Effector memory CD8-positive, alpha-beta T cell (primary cell): Measurements from ENCODE around the gene ZNF550.

Experiments used
- ATAC-seq: fragments of 150-1000 bp; cut with Tn5 transposase; replicated peaks from 2 replicates; pipeline ENCODE4 v1.10.0; 2021; ENCODE audit warnings: mild to moderate bottlenecking, moderate library complexity
- DNase-seq, 3 experiments: peaks; one replicate each; pipeline ENCODE4 v3.0.0; 2021
- H3K27ac Mint-ChIP-seq, 2 donors: one replicate each; pipeline ENCODE4 v1.8.0; 2022; ENCODE audit warnings: mild to moderate bottlenecking in 2 of 2, mixed read lengths in 2 of 2, moderate library complexity in 2 of 2
- H3K27me3 Mint-ChIP-seq, 2 donors: one replicate each; pipeline ENCODE4 v1.8.0; 2022; ENCODE audit warnings: mixed read lengths in 2 of 2
- H3K36me3 Mint-ChIP-seq: one replicate; pipeline ENCODE4 v1.8.0; 2022; ENCODE audit warnings: mild to moderate bottlenecking, moderate library complexity, mixed read lengths; ENCODE audit not compliant: insufficient read depth
- H3K4me1 Mint-ChIP-seq, 2 donors: one replicate each; pipeline ENCODE4 v1.8.0; 2022; ENCODE audit warnings: low read depth in 2 of 2, mixed read lengths in 2 of 2
- H3K4me3 Mint-ChIP-seq, 2 donors: one replicate each; pipeline ENCODE4 v1.8.0; 2022; ENCODE audit warnings: mild to moderate bottlenecking in 2 of 2, mixed read lengths in 2 of 2, moderate library complexity in 2 of 2
- H3K9me3 Mint-ChIP-seq, 2 donors: one replicate each; pipeline ENCODE4 v1.8.0; 2022; ENCODE audit warnings: mixed read lengths in 2 of 2
- total RNA-seq, 9 experiments: gene quantifications; one replicate each; lab custom pipeline; 2026; lab: John Stamatoyannopoulos, UW

ZNF550 gene
- 7.4 to 54.7 (median 23.3) reads per million in 9 experiments for total RNA-seq

DNA sequence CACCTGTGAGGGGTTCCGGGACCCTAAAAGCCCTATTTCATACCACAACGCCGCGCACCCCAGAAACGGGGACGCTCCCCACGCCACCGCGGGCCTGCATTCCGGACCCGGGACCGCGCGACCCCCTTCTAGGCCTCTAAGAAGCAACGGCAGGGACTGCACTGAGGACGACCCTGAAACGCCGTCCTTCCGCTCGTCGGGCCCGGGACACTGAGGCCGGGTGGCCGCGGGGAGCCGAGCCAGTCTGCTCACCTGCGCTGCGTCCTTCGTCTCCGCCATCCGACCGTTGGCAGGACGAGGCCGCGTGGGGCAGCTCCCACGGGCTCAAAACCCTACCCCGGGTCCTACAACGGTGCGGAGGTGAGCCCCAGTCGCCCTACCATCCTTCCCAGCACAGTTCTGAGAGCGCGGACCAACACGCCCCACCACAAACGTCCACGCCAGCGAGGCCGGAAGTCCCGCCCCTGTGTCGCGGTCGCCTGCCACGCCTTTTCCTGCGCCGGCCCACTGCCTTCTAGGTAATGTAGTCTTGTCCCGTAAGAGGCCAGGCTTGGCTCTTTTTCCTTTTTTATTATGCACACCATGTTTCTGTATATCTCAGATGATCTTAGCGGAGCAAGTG lies at the start of gene ZNF550:
ZNF550 (minus strand) TSS at position 460 of the 622 bp plus-strand sequence; CDS start at position 279, 181 bp downstream.
- H3K9me3 Mint-ChIP-seq = peaks cover 10 to 19% of the 10 kb centered on the region in 2 donors
- peak; percentile 78 to 79 (median 78) for DNase-seq
- H3K27me3 Mint-ChIP-seq = no peaks in the 10 kb centered on the region
- peak within 1 kb of the TSS; percentile 67 to 96 for H3K27ac Mint-ChIP-seq
- ATAC-seq = peak; percentile 99
- H3K36me3 Mint-ChIP-seq = peaks cover 16% of the 10 kb centered on the region
- peak within 1 kb of the TSS; percentile 88 to 93 for H3K4me3 Mint-ChIP-seq
- peaks cover 26 to 36% of the 10 kb centered on the region in 2 donors for H3K4me1 Mint-ChIP-seq

DNA sequence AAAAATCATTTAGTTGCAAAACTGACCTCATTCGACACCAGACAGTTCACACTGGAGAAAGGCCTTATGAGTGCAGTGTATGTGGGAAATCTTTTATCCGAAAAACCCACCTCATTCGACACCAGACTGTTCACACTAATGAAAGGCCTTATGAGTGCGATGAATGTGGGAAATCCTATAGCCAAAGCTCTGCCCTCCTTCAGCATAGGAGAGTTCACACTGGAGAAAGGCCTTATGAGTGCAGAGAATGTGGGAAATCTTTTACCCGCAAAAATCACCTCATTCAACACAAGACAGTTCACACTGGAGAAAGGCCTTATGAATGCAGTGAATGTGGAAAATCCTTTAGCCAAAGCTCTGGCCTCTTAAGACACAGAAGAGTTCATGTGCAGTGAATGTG lies 47.3 kb upstream of the ZNF550 start:
- no peak overlapping the region for H3K27ac Mint-ChIP-seq
- H3K27me3 Mint-ChIP-seq = no peaks in the 10 kb centered on the region
- DNase-seq (no peak), ATAC-seq (no peak)
- H3K36me3 Mint-ChIP-seq = no peaks in the 10 kb centered on the region
- H3K4me3 Mint-ChIP-seq = no peak overlapping the region
- H3K4me1 Mint-ChIP-seq = no peaks in the 10 kb centered on the region
- H3K9me3 Mint-ChIP-seq = peaks cover 20 to 33% of the 10 kb centered on the region in 2 donors

DNA sequence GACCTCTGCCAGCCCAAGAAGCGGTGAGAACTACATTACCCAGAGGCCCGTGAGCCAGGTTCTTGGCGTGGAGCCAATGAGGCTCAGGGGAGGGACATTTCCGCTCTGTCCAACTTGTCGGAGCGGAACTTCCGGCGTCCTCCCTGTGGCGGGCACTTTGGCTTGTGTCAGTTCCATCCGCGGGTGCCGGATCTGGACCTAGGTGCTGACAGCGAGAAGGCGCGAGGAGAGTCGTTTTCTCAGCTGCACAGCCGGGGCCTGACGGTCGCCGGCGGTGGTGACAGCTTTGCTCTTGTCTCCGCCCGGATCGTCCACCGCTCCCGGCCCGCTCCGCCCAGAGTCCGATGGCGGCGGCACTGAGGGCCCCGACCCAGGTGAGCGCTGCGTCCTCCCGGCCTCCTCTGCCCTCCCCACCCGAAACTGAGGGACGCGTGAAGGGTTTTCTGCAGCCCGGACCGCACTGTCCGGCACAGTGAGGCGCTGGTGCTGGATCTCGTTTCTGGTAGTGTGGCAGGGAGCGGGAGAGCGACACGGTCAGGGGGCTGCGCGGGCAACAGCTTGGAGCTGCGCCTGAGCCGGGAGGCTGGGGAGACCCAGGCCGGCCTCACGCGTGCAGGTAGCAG lies 40.2 kb upstream of the ZNF550 start, which contains the start of gene ZNF530:
ZNF530 (plus strand) TSS at position 125 of the 623 bp plus-strand sequence. CDS start 4,461 bp downstream, outside the sequence.
- Mint-ChIP-seq H3K36me3 (peaks cover 3% of the 10 kb centered on the region), H3K27me3 (no peaks in the 10 kb centered on the region), H3K9me3 (peaks cover 23 to 42% of the 10 kb centered on the region in 2 donors), H3K27ac (peak within 1 kb of the TSS; percentile 59 to 83), H3K4me3 (peak within 1 kb of the TSS; percentile 78 to 82), H3K4me1 (peaks cover 18 to 19% of the 10 kb centered on the region in 2 donors)
- ATAC-seq (peak; percentile 99), DNase-seq (peak; percentile 71 to 78 (median 76))

DNA sequence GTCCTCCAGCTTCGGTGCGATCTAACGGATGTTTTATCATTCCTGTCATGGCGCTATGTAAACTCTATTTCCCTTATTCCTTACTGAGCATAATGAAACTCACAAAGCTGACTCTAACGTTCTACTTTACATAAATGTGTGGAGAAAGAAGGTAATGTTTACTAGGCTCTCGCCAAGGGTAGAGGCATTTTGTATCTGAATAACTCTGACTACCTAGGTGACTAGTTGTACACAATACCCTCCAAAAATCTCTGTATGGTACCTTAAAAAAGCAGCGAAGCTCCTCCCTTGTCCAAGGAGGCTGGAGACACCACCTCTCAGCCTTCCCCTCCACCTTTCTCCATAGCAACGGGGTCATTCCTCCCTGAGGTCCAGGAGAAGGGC lies 39.7 kb upstream of the ZNF550 start:
- H3K9me3 Mint-ChIP-seq = peaks cover 22 to 37% of the 10 kb centered on the region in 2 donors
- peak overlapping the region; percentile 59 to 83 for H3K27ac Mint-ChIP-seq
- ATAC-seq (no peak), DNase-seq (no peak)
- H3K4me3 Mint-ChIP-seq = peak overlapping the region; percentile 78 to 82
- H3K36me3 Mint-ChIP-seq = peaks cover 3% of the 10 kb centered on the region
- H3K4me1 Mint-ChIP-seq = peaks cover 18 to 19% of the 10 kb centered on the region in 2 donors
- H3K27me3 Mint-ChIP-seq = no peaks in the 10 kb centered on the region

DNA sequence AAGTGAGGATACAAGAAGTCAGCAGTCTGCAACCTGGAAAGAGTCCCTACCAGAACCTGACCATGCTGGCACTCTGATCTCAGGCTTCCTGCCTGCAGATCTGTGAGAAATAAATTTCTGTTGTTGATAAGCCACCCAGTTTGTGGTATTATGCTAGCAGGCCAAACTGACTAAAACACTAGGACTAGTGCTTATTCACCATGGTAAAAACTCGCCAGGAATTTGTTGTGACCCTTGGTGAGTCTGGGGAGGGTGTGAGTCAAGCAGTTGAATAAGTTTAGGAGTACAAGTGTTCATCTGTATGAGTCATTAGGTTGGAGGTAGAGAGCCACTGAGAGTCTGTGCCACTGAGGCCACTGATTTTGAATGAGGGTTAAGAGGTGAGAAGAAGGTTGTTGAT lies 27.9 kb upstream of the ZNF550 start:
- H3K27ac Mint-ChIP-seq = no peak overlapping the region
- H3K9me3 Mint-ChIP-seq = peaks cover 20 to 47% of the 10 kb centered on the region in 2 donors
- H3K4me3 Mint-ChIP-seq = no peak overlapping the region
- no peak for ATAC-seq
- DNase-seq = no peak
- H3K4me1 Mint-ChIP-seq = peaks cover 6 to 8% of the 10 kb centered on the region in 2 donors
- H3K36me3 Mint-ChIP-seq = peaks cover 14% of the 10 kb centered on the region
- H3K27me3 Mint-ChIP-seq = no peaks in the 10 kb centered on the region

DNA sequence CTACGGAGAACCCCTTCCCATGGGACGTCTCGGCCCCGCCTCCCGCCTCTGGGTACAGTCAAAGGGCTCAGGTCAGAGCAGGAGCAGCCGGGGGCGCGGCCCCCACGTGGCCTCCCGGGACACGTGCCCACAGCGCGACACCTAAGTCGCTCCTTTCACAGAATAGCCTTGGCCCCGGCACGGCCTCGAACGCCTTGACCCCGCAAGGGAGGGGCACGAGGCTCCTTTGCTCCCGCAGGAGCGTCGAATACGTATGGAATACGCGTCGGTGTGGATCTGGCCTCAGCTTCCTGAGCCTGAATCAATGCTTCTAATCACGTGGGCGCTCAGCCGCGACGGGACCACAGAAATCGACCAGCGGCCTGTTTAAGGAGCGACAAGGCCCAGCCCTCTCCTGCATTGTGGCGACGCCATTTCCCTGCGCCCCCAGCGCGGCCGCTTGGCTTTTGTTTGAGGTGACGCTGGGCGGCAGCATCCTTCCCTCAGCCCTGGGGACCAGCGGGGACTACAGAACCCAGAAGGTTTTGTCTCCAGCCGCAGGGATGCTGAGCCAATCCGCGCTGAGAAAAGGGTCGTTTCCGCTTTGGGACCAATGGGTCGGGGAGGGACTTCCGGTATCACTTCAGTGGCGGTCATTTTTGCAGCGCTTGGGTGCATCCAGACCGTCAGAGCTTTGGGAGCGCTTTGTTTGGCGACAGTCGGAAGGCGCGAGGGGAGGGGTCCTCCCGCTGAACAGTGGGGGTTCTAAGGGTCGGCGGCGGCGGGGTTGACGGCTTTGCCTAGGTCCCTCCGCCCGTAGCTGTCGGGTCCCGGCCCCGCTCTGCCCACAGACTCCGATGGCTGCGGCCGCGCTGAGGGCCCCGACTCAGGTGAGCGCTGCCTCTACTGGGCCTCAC lies 24.1 kb upstream of the ZNF550 start, which contains the start of gene ZIK1:
ZIK1 (plus strand) TSS at position 625 of the 896 bp plus-strand sequence; CDS start at position 837, 212 bp downstream.
- H3K4me1 Mint-ChIP-seq = peaks cover 10 to 11% of the 10 kb centered on the region in 2 donors
- H3K9me3 Mint-ChIP-seq = peaks cover 12 to 38% of the 10 kb centered on the region in 2 donors
- H3K27me3 Mint-ChIP-seq = no peaks in the 10 kb centered on the region
- peaks cover 14% of the 10 kb centered on the region for H3K36me3 Mint-ChIP-seq
- peak within 1 kb of the TSS; percentile 90 to 92 for H3K4me3 Mint-ChIP-seq
- peak; percentile 88 for ATAC-seq
- DNase-seq = peak; percentile 67 to 74 (median 70)
- H3K27ac Mint-ChIP-seq = peak within 1 kb of the TSS; percentile 76 to 79

DNA sequence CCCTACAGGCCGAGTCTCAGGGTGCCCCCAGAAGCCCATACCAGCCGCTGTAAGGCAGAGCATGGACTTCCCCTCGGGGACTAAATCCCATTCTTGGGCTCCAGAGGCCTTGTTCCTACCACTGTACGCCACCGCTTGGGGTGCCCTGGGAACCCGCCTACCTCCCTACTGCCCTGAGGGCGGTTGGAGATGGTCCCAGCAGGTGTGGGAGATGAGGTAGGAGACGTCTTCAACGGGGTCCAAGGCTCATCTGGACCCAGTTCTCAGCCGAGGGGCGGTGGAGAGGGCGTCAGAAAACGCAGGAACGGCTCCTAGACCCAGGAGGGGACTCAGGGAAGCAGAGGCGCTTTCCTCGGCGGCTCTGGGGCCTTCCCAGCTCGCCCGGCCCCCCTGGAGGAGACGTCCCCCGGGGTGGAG lies 23.4 kb upstream of the ZNF550 start:
- Mint-ChIP-seq H3K9me3 (peaks cover 9 to 32% of the 10 kb centered on the region in 2 donors), H3K27ac (peak overlapping the region in 1 of 2 donors; percentile 79), H3K4me1 (peaks cover 10 to 15% of the 10 kb centered on the region in 2 donors), H3K36me3 (peaks cover 14% of the 10 kb centered on the region), H3K27me3 (no peaks in the 10 kb centered on the region), H3K4me3 (peak overlapping the region; percentile 90 to 92)
- no peak for DNase-seq
- ATAC-seq = no peak

DNA sequence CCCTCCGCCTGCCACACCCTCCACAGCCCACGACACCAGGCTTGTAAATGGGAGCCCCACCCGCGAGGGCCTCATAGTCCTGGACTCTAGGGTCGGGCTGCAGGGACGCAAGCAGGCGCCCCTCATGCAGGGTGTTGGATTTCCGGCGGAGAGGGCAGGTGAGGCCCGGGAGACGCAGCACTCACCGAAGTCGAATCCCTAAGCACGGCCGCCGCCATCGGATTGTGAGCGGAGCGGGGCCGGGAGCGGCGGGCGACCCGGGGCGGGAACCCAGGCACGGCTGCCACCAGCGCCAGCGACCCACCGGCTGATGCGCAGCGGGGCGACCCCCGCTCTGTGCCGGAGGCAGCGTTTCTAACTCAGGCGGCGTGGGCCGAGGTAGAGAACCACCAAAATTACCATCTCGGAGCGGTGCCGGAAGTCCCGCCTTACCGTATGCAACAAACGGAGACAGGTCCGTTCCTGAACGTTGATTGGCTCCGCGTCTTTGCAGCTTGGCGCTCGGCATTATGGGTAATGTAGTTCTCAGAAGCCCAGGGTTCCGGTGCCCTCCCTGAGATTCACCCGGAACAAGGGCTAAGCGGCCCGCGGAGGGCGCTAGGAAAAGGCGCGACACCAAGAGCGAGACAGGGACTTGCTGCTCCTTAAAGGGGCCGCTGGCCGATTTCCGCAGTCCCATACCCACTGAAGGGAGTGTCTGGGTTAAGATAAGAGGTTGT lies 19.0 kb upstream of the ZNF550 start, which contains the start of gene ZNF416:
ZNF416 (minus strand) TSS at position 425 of the 719 bp plus-strand sequence; CDS start at position 218, 207 bp downstream.
- Mint-ChIP-seq H3K9me3 (peaks cover 30 to 36% of the 10 kb centered on the region in 2 donors), H3K4me3 (peak within 1 kb of the TSS; percentile 77 to 81), H3K27ac (peak within 1 kb of the TSS; percentile 57 to 91), H3K27me3 (no peaks in the 10 kb centered on the region), H3K36me3 (peaks cover 24% of the 10 kb centered on the region), H3K4me1 (peaks cover 20 to 25% of the 10 kb centered on the region in 2 donors)
- ATAC-seq (peak; percentile 97), DNase-seq (peak; percentile 94 to 95 (median 95))

DNA sequence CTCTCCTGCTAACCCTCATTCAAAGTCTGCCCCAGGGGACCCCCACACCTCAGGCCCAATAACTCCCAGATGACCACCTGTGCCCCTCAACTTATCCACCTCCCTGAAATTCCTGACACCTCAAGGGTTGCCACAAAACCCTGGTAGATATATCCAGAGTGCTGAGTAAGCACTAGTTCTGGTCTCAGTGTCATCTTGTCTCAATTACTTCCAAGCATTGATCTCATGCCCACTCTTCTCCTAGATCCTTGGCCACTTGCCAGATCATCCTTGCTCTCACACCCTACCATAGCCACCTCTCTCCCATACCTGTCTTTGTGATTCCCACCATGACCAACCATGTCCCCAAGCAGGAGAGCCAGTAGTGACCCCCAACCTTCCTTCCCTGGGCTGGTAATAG lies 17.0 kb upstream of the ZNF550 start:
- Mint-ChIP-seq H3K4me3 (no peak overlapping the region), H3K27me3 (no peaks in the 10 kb centered on the region), H3K9me3 (peaks cover 30 to 36% of the 10 kb centered on the region in 2 donors), H3K27ac (no peak overlapping the region), H3K36me3 (peaks cover 29% of the 10 kb centered on the region), H3K4me1 (peaks cover 19 to 23% of the 10 kb centered on the region in 2 donors)
- DNase-seq (no peak), ATAC-seq (no peak)

DNA sequence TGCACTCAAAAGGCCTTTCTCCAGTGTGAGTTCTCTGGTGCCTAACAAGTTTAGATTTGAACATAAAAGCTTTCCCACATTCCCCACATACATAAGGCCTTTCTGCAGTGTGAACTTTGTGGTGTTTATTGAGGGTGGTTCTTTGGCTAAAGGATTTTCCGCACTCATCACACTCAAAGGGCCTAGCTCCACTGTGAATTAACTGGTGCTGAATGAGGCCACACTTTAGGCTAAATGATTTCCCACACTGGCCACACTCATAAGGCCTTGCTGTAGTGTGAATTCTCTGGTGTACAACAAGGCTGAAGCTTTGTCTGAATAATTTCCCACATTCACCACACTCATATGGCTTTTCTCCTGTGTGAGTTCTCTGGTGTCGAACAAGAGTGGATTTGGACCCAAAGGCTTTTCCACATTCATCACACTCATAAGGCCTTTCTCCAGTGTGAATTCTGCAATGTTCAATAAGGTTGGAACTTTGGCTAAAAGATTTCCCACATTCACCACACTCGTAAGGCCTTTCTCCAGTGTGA lies 12.8 kb upstream of the ZNF550 start:
- no peak for ATAC-seq
- Mint-ChIP-seq H3K27me3 (no peaks in the 10 kb centered on the region), H3K27ac (no peak overlapping the region), H3K36me3 (peaks cover 29% of the 10 kb centered on the region), H3K4me3 (no peak overlapping the region), H3K4me1 (peaks cover 10 to 11% of the 10 kb centered on the region in 2 donors), H3K9me3 (peaks cover 24 to 32% of the 10 kb centered on the region in 2 donors)
- DNase-seq = no peak

DNA sequence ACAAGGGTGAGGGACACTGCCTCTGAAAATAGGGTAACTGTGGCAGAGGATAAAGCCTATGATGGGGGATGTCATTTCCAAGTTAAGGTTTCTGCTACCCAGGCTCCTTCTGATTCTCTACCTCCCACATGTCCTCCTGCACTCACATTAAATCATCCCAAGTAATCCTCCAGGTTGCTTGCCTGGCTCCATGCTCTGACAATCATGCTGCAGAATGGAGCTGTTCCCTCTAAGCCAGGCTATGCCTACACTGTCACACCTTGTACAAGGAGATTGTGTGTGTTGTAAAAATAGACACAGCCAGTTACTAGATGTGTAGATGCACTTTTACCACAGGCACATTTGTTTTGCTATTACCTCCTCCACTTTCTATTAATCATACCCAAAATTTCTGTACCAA lies 11.0 kb upstream of the ZNF550 start:
- Mint-ChIP-seq H3K4me3 (no peak overlapping the region), H3K9me3 (peaks cover 13 to 24% of the 10 kb centered on the region in 2 donors), H3K27me3 (no peaks in the 10 kb centered on the region), H3K27ac (no peak overlapping the region), H3K36me3 (peaks cover 22% of the 10 kb centered on the region), H3K4me1 (no peaks in the 10 kb centered on the region)
- ATAC-seq (no peak), DNase-seq (no peak)
